Amniotic stem cell (primary cell): ENCODE results near the gene NPPC.
"Not testable (repeated sequence)": the region's sequence is repeated elsewhere in the genome, so short reads cannot be mapped to it uniquely, and the experiment has no call there.

Experiments used
- DNase-seq: peaks from one replicate; lab custom pipeline; 2025; lab: John Stamatoyannopoulos, UW

NPPC gene

GRCh38 chr2:231920366-231920765 lies 5.8 kb downstream of the NPPC start:
- no peak for DNase-seq

- DNase-seq, result no peak
Observed at GRCh38 chr2:231919341-231920035, 6.7 kb downstream of the NPPC start.

GRCh38 chr2:231918501-231919330 lies 7.5 kb downstream of the NPPC start:
- no peak for DNase-seq

- no peak for DNase-seq
Observed at GRCh38 chr2:231917280-231918066, 8.7 kb downstream of the NPPC start.

GRCh38 chr2:231914077-231914690 lies 12.0 kb downstream of the NPPC start:
- no peak for DNase-seq

- no peak for DNase-seq
Observed at GRCh38 chr2:231911381-231911780, 14.8 kb downstream of the NPPC start.

- DNase-seq, result no peak
Observed at GRCh38 chr2:231910771-231911170, 15.4 kb downstream of the NPPC start.

- not testable (repeated sequence) for DNase-seq
Observed at GRCh38 chr2:231910161-231910560, 16.0 kb downstream of the NPPC start.

- DNase-seq, result no peak
Observed at GRCh38 chr2:231909631-231910030, 16.6 kb downstream of the NPPC start.

GRCh38 chr2:231908584-231908983 lies 17.6 kb downstream of the NPPC start:
- no peak for DNase-seq

GRCh38 chr2:231907765-231908164 lies 18.4 kb downstream of the NPPC start:
- no peak for DNase-seq

- no peak for DNase-seq
Observed at GRCh38 chr2:231905026-231905425, 21.2 kb downstream of the NPPC start.

- no peak for DNase-seq
Observed at GRCh38 chr2:231904161-231904611, 22.0 kb downstream of the NPPC start.

GRCh38 chr2:231902598-231902997 lies 23.6 kb downstream of the NPPC start:
- DNase-seq, result no peak

GRCh38 chr2:231900972-231901371 lies 25.2 kb downstream of the NPPC start:
- no peak for DNase-seq

- no peak for DNase-seq
Observed at GRCh38 chr2:231900486-231900942, 25.7 kb downstream of the NPPC start.

GRCh38 chr2:231894566-231895380 lies 31.4 kb downstream of the NPPC start:
- DNase-seq, result no peak

- no peak for DNase-seq
Observed at GRCh38 chr2:231891514-231891905, 34.7 kb downstream of the NPPC start.

- no peak for DNase-seq
Observed at GRCh38 chr2:231890896-231891513, 35.2 kb downstream of the NPPC start.

GRCh38 chr2:231887756-231888155 lies 38.4 kb downstream of the NPPC start:
- DNase-seq, result no peak
